GM18517 (cell line): ENCODE measurements around the gene FBXL13.
"Not testable (repeated sequence)": the region's sequence is repeated elsewhere in the genome, so short reads cannot be mapped to it uniquely, and the experiment has no call there.

Experiments used
- ATAC-seq: cut with Tn5 transposase; IDR thresholded peaks from one replicate; pipeline ENCODE4 v1.9.1; 2021; ENCODE audit warnings: mild to moderate bottlenecking, moderate library complexity; ENCODE audit not compliant: unreplicated experiment

The FBXL13 gene

DNA sequence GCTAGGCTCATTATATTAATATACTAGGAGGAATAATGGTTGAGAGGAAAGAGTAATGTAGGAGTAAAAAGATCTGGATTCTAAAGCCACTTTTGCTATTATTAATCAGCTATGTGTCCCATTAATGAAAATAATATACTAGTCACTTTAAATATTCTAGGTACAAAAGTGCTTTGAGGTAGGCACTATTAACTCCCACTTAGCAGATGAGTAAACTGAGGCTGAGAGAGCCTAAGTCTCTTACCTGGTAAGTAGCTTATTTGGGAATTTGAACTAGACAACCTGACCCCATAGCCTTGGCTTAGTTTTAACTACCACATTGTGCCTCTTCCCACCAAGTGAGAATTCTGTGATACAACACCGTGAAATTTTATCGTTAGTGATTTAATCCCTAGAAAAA, 6.3 kb upstream of the FBXL13 start:
- ATAC-seq = no peak

DNA sequence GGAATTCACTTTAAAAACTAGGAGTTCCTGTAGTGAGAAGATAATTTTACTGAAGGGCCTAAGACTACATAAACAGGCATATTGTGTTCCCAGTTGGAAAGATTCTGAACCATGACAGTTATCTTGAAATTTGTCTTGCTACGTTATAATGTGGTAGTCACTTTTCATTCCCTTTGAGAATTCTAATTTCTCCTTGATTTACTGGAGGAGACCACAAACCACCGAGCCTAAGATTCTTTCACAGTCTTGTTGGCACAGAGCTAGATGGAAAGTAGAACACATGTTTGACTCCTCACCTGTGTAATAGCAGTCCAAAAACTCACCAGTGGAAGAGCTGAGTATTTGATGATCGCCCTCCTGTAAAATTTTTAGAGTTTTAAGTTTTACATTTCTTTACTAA, 5.2 kb upstream of the FBXL13 start:
- no peak for ATAC-seq

GRCh38 chr7:103078226-103078625, 3.6 kb upstream of the FBXL13 start:
- ATAC-seq = not testable (repeated sequence)

DNA sequence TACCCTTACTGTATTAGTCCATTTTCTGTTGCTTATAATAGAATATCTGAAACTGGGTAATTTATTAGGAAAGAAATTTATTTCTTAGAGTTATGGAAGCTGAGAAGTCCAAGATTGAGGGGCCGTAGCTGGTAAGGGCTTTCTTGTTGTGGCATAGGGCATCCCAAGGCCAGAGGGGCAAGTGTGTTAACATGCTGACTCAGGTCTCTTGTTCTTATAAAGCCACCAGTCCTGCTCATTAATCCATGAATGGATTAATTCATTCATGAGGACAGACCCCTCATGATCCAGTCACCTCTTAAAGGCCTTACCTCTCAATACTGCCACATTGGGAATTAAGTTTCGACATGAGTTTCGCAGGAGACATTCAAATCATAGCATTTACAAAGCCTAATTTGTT, 2.7 kb upstream of the FBXL13 start:
- no peak for ATAC-seq

DNA sequence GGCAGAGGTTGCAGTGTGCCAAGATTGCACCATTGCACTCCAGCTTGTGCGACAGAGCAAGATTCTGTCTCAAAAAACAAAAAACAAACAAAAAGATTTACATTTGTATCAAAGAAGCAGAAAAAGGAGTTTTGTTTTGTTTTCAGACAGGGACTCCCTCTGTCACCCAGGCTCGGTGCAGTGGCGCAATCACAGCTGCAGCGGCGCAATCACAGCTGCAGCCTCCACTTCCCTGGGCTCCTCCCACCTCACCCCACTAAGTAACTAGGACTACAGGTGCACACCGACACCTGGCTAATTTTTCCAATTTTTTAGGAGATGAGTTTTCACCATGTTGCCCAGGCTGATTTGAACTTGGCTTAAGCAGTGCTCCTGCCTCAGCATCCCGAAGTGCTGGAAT, 2.2 kb upstream of the FBXL13 start:
- ATAC-seq = no peak

- ATAC-seq = peak; percentile 50
Measured at GRCh38 chr7:103075337-103075918, 832 bp upstream of the FBXL13 start.

- ATAC-seq = no peak
Measured at GRCh38 chr7:103073989-103074518, 542 bp downstream of the FBXL13 start.

DNA sequence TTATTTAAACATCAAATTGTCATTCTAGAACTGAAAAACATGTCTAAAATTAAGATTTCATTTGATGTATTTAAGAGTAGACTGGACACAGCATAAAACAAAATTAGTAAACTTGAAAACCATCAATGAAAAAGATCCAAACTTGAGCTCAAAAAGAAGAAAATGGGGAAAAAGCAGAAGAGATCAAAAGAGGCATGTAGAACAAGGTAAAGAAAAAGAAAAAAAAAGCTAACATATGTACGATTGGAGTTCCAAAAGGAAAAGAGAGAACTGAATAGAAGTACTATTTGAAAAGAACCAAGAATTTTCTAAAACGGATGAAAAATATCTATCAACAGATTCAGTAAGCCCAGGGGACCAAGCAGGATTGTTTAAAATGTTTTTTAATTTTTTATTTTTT, 3.6 kb downstream of the FBXL13 start:
- no peak for ATAC-seq

DNA sequence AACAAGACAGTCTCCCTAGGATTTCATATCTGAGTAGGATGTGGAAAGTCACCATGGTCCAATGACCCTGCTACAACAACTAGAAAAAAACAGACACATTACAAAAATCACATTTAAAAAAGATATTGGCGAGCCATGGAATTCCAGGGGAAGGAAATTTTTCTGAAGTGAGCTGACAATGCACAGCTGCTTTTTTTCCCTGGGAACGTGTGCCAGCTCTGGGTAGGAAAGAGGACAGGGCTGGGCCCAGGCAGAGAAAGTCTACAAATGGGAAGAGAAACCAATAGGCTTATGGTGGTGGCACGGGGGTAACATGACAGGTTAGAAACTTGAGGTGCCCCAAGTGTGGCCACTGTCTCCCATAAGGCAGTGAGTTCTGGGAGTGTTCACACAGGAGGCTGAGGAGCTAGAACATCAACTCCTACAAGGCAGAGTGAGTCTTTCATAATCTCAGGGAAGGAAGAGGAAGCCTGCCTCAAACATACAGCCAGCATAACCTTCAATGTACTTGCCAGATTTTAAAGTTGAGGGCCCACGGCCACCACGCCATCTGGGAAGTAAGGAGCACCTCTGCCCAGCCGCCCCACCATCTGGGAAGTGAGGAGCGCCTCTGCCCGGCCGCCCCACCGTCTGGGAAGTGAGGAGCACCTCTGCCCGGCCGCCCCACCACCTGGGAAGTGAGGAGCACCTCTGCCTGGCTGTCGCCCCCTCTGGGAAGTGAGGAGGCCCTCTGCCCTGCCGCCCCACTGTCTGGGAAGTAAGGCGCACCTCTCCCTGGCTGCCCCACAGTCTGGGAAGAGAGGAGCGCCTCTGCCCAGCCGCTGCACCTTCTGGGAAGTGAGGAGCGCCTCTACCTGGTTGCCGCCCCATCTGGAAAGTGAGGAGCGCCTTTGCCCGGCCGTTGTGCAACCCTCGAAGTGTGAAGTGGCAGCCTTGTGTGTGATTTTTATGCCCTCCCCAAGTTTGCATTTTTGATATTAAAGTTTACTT, 5.9 kb downstream of the FBXL13 start:
- no peak for ATAC-seq

DNA sequence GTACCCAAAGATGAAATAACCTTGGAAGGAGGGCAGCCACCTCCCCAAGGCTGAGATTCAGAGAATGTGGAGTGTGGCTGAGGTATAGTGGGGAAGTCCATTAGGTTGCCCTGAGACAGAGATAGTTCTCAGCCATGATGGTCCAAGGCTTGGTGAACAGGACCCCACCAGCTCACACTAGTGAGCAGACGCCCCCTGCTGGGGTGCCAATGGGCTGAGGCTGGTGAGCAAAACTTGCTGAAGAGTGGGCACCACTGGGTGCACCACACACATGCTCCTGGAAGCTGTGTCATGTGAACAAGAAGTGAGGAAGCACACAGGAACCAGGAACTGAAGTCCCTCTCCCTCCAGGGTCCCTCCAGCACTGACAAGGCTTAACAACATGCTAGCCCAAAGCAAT, 8.9 kb downstream of the FBXL13 start:
- ATAC-seq = no peak

- no peak for ATAC-seq
Measured at GRCh38 chr7:103063895-103064294, 10.7 kb downstream of the FBXL13 start.

GRCh38 chr7:103059471-103059870, 15.1 kb downstream of the FBXL13 start:
- no peak for ATAC-seq

DNA sequence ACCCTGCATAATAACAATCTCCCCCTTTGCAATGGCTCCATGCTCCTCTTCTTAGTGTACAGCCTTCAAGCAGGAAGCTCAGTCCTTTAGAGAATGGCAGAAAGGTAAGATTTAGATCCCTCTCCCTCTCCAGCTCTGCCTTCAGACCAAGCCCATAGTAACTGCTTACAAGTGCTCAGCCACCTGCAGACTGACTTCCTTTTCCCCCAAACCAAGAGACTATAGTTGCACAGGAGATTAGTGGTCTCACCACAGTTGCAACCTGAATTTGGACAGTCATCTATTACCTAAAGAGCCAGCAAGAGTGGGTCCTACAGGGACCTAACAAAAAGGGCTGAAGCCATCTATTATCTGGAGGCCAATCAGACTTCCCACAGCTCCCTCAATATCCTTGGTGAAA, 16.5 kb downstream of the FBXL13 start:
- ATAC-seq = no peak

DNA sequence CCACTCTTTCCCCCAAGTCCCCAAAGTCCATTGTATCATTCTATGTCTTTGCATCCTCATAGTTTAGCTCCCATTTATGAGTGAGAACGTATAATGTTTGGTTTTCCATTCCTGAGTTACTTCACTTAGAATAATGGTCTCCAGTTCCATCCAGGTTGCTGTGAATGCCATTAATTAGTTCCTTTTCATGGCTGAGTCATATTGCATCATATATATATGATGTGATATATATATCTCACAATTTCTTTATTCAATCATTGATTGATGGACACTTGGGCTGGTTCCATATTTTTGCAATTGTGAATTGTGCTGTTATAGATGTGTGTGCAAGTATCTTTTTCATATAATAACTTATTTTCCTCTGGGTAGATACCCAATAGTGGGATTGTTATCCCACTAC, 18.6 kb downstream of the FBXL13 start:
- not testable (repeated sequence) for ATAC-seq

GRCh38 chr7:103051519-103051918, 23.1 kb downstream of the FBXL13 start:
- ATAC-seq = no peak

DNA sequence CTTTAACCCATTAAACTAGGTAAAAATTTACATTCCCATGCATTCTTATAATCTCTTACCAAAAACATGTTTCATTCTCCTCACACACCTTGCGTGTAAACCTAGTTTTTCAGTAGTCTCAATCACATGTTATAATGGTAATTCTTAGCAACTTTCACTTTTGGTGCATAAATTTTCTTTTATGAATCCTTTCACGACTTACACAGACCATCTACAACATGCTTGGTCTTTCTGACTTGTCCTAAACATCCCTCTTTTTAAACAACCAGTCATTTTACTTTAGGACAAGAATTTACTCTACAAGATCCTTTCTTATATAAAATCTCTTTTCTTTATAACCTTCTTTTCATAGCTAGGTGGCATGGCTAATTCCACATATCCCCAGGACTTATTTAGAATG, 25.8 kb downstream of the FBXL13 start:
- ATAC-seq = no peak

GRCh38 chr7:103041815-103042214, 32.8 kb downstream of the FBXL13 start:
- ATAC-seq = not testable (repeated sequence)

DNA sequence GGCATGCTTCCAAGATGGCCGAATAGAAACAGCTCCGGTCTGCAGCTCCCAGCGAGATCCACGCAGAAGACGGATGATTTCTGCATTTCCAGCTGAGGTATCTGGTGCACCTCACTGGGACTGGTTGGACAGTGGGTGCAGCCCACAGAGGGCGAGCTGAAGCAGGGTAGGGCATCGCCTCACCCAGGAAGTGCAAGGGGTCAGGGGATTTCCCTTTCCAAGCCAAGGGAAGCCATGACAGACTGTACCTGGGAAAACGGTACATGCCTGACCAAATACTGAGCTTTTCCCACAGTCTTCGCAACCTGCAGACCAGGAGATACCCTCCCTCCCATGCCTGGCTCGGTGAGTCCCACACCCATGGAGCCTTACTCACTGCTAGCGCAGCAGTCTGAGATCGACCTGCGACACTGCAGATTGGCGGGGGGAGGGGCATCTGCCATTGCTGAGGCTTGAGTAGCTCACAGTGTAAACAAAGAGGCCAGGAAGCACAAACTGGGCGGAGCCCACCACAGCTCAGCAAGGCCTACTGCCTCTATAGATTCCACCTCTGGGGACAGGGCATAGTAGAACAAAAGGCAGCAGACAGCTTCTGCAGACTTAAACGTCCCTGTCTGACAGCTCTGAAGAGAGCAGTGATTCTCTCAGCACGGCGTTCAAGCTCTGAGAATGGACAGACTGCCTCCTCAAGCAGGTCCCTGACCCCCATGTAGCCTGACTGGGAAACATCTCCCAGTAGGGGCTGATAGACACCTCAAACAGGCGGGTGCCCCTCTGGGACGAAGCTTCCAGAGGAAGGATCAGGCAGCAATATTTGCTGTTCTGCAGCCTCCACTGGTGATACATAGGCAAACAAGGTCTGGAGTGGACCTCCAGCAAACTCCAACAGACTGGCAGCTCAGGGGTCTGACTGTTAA, 36.5 kb downstream of the FBXL13 start:
- not testable (repeated sequence) for ATAC-seq

DNA sequence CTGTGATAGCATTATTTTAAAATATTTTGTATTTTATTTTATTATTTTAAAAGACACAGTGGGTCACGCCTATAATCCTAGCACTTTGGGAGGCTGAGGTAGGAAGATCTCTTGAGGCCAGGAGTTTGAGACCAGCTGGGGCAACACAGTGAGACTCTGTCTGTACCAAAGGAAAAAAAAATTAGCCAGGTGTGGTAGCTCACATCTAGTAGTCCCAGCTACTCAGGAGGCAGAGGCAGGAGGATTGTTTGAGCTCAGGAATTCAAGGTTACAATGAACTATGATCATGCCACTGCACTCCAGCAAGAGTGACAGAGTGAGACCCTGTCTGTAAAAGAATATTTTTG, 37.1 kb downstream of the FBXL13 start:
- ATAC-seq = no peak

DNA sequence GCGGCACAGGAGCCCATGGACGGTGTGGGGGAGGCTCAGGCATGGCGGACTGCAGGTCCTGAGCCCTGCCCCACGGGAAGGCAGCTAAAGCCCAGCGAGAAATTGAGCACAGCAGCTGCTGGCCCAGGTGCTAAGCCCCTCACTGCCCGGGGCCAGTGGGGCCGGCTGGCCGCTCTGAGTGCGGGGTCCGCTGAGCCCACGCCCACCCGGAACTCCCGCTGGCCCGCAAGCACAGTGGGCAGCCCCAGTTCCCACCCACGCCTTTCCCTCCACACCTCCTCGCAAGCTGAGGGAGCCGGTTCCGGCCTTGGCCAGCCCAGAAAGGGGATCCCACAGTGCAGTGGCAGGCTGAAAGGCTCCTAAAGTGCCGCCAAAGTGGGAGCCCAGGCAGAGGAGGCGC, 40.3 kb downstream of the FBXL13 start:
- ATAC-seq = not testable (repeated sequence)

GRCh38 chr7:103031781-103032180, 42.8 kb downstream of the FBXL13 start:
- no peak for ATAC-seq
